IPS DF 6.9 (cell line): ENCODE data around the gene CNTNAP2.

Experiments used
- DNase-seq: peaks from one replicate; pipeline ENCODE4 v3.0.0-alpha.2; 2013; ENCODE audit warnings: low read depth, low spot score
- H3K27ac ChIP-seq: one replicate; pipeline ENCODE4 v1.5.1; 2013; ENCODE audit warnings: low read length, control low read depth
- H3K27me3 ChIP-seq: 2 replicates; pipeline ENCODE4 v1.6.1; 2013; ENCODE audit warnings: mild to moderate bottlenecking, low read length; ENCODE audit not compliant: control insufficient read depth, insufficient read depth
- H3K36me3 ChIP-seq: 2 replicates; pipeline ENCODE4 v1.6.1; 2013; ENCODE audit warnings: low read length; ENCODE audit not compliant: control insufficient read depth, insufficient read depth
- H3K4me1 ChIP-seq: 2 replicates; pipeline ENCODE4 v1.6.1; 2013; ENCODE audit warnings: low read length; ENCODE audit not compliant: control insufficient read depth, insufficient read depth
- H3K4me3 ChIP-seq: 2 replicates; pipeline ENCODE4 v1.5.1; 2013; ENCODE audit warnings: mild to moderate bottlenecking, low read length
- H3K9me3 ChIP-seq: 2 replicates; pipeline ENCODE4 v1.6.1; 2013; ENCODE audit warnings: low read length, inconsistent platforms; ENCODE audit not compliant: control insufficient read depth, insufficient read depth
- WGBS: extraction: QIAGEN DNeasy Blood & Tissue Kit; methylation state at CpG from one replicate; pipeline ENCODE4 v1.1.7; 2013; ENCODE audit warnings: mixed read lengths, missing lambda C conversion rate; ENCODE audit not compliant: insufficient read length, insufficient coverage; 5-methylcytosine and 5-hydroxymethylcytosine counted together

The CNTNAP2 gene

DNA sequence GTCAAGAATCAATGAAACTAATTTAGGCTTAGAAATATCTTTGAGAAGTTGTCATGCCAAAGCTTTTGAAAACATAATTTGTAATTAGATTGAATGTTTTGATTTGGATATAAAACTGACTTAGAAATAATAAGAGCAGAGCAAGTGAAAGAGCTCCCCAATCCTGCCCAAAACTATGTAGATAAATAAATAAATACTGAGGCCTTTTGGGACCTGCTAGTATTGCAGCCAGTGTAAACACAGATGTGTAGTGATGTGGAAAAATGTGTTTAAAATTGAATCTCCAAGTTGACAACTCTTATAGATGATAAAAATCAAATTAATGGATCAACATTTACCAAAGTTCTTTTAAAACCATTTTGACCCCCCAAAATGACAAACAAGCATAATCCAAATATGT, 896.1 kb downstream of the CNTNAP2 start:
- H3K9me3 ChIP-seq = no peaks in the 10 kb centered on the region
- no peaks in the 10 kb centered on the region for H3K36me3 ChIP-seq
- H3K27ac ChIP-seq = no peak overlapping the region
- H3K4me3 ChIP-seq = no peak overlapping the region
- no peaks in the 10 kb centered on the region for H3K4me1 ChIP-seq
- no peak for DNase-seq
- no peaks in the 10 kb centered on the region for H3K27me3 ChIP-seq

DNA sequence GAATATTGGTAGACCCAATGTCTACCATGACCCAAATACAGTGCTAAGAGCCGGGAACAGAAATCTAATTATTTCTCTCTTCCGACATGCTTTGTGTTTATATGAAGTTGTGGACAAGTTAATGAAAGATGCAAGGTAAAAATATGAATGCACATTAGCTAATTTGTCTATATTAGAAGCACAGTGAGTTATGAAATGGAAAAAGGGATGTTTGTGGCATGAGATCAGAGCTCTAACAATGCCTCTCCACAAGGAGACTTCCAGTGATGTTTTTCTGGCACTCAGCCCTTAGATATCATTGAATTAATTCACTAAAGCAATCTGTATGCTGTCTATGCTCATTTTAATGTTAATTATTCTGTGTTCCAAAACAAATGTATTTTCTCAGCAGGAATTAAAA, 897.2 kb downstream of the CNTNAP2 start:
- no CpG with 5 or more reads among the region's 2 CpGs for WGBS
- Histone ChIP-seq H3K9me3 (no peaks in the 10 kb centered on the region), H3K4me1 (no peaks in the 10 kb centered on the region), H3K27me3 (no peaks in the 10 kb centered on the region), H3K36me3 (no peaks in the 10 kb centered on the region), H3K27ac (no peak overlapping the region), H3K4me3 (no peak overlapping the region)
- DNase-seq = no peak

DNA sequence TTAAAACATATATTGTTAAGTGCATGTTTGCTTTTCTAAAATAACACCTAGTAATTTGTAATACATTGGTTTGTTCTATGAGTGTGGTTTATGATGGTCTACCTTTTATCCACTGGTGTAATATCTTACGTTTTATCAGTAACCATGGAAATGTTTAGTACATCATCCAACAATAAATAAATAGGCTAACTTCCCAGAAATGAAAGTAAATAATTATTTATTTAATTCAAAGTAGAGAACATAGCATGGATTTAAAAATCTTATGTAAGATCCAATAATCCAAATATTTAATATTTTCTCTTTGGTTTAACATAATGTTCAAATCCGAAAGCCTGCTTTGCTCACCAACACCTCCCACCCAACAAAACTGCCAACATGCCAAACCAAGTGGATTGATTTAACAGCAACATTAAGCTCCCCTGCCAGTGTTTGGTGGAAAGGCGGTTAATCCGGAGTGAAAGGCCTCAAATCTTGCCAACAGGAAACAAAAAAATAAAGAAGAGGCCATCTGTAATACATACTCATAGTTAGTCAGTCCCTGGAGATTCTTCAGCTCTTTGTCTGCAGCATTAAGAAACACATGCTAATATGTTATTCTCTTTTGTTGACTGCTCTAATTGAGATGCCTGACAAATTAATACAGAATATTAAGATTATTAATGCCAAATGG, 897.8 kb downstream of the CNTNAP2 start:
- Histone ChIP-seq H3K4me3 (no peak overlapping the region), H3K36me3 (no peaks in the 10 kb centered on the region), H3K27me3 (no peaks in the 10 kb centered on the region), H3K9me3 (no peaks in the 10 kb centered on the region), H3K4me1 (no peaks in the 10 kb centered on the region), H3K27ac (no peak overlapping the region)
- WGBS = no CpG with 5 or more reads among the region's 4 CpGs
- no peak for DNase-seq

DNA sequence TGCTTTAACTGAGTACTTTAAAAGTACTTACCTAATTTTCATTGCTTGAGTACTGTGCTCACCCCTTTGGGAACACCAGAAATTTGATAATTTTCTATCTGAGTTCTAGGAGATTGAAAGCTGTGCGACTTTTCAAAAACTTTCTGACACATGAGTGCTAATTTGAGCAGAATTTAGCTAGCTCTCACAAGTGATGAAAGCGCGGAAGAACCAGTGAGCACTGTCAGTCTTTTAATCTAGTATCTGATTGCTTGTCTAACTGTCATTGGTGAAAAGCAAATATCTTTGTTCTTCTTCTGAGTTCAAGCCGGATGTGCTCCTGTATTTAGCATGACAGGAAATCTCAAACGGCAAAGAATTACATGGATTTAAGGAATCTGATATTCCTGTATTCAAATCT, 899.4 kb downstream of the CNTNAP2 start:
- no peak overlapping the region for H3K27ac ChIP-seq
- H3K4me3 ChIP-seq = no peak overlapping the region
- no peaks in the 10 kb centered on the region for H3K9me3 ChIP-seq
- WGBS = no CpG with 5 or more reads among the region's 5 CpGs
- H3K36me3 ChIP-seq = no peaks in the 10 kb centered on the region
- H3K27me3 ChIP-seq = no peaks in the 10 kb centered on the region
- no peaks in the 10 kb centered on the region for H3K4me1 ChIP-seq
- no peak for DNase-seq

DNA sequence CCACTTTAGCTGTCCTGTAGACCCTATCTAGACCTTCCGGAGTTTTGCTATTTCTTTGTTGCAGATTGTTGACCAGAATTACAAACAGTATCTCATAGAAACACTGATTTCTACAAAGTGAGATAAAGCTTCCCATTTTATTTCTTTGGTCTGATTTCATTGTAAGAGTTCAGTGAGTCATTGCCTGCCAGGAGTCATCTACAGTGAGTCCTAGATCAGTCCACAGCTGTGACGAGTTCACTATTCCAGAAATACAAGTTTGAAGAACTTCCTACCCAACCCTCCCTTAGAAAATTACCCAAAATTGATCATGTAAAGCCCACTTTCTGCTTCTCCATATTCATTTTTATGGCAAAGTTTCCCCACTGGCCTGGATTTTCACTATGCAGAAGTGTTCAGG, 905.5 kb downstream of the CNTNAP2 start:
- Histone ChIP-seq H3K9me3 (no peaks in the 10 kb centered on the region), H3K27ac (no peak overlapping the region), H3K36me3 (no peaks in the 10 kb centered on the region), H3K27me3 (no peaks in the 10 kb centered on the region), H3K4me1 (no peaks in the 10 kb centered on the region), H3K4me3 (no peak overlapping the region)
- no peak for DNase-seq
- WGBS = no CpG with 5 or more reads among the region's 2 CpGs

DNA sequence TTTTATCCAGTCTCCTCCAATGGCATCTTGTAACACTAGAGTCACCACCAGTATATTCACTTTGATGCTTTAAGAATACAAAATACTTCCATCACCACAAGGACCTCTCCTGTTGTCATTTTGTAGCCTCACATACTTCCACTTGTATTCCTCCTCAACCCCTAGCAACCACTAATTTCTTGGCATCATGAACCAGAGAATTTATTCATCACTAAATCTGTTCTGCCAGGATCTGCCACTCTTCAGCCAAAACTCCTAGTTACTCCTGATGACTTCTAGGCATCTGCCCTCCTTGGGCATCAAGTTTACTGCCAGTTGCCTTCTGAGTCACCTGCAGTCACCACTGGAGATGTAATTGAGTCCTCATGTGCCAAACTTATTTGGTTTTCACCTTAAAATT, 906.8 kb downstream of the CNTNAP2 start:
- Histone ChIP-seq H3K36me3 (no peaks in the 10 kb centered on the region), H3K27me3 (no peaks in the 10 kb centered on the region), H3K4me3 (no peak overlapping the region), H3K9me3 (no peaks in the 10 kb centered on the region), H3K4me1 (no peaks in the 10 kb centered on the region), H3K27ac (no peak overlapping the region)
- no peak for DNase-seq

DNA sequence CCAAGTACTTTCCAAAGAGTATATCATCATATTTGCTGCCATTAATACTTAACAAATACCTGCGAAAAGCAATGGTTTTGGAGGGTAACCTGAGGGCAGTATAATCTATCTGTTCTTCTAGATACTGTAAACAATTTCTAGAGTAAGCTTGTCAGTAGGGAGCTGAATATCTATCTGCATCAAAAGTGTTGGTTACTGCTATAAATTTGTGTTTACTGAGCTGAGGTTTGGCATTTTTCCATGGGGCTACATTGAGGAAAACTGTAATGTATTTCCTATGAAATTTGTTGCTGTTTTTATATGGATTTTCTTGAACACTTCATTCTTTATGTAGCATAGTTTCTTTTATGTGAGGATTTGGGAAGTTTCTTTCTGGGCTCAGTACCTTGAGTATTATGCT, 913.4 kb downstream of the CNTNAP2 start:
- no peak for DNase-seq
- no CpG with 5 or more reads among the region's 1 CpG for WGBS
- Histone ChIP-seq H3K4me3 (no peak overlapping the region), H3K9me3 (no peaks in the 10 kb centered on the region), H3K36me3 (no peaks in the 10 kb centered on the region), H3K4me1 (no peaks in the 10 kb centered on the region), H3K27ac (no peak overlapping the region), H3K27me3 (no peaks in the 10 kb centered on the region)

DNA sequence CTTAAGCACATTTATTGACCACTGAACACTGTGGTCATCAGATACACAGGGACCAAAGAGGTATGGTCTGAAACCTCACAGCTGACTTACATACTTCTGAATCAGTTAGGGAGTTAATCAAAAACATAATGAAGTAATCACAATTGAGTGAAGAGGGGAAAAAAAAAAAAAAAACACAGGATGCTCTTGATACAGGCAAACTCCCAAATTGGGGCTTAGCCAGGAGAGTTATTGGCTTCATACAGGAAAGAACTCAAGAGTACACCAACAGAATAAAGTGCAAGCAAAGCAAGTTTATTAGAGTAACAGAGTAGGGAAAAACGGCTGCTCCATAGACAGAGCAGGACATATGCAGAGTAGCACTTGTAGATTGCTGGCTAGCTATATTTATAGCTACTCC, 917.0 kb downstream of the CNTNAP2 start:
- no peaks in the 10 kb centered on the region for H3K9me3 ChIP-seq
- WGBS = no CpG with 5 or more reads among the region's 1 CpG
- H3K4me1 ChIP-seq = no peaks in the 10 kb centered on the region
- H3K27me3 ChIP-seq = no peaks in the 10 kb centered on the region
- H3K36me3 ChIP-seq = no peaks in the 10 kb centered on the region
- no peak for DNase-seq
- no peak overlapping the region for H3K27ac ChIP-seq
- no peak overlapping the region for H3K4me3 ChIP-seq

DNA sequence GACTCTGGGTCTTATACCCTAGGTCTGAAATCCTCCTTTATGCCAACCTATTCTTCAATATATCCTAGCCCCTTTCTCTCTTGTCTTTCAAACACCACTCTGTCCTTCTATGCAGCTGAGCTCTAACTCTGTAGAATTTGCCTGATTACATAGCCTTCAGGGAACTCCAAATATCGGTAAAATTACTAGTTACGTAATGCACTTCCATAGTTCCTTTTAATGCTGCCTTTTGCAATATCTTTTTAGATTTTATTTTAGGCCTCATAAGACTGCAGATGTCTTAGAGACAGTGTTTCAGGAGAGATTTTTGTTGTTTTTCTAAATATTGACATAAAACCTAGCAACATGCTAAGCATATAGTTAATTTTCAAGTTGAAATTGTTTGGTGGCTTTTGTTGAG, 924.8 kb downstream of the CNTNAP2 start:
- H3K27me3 ChIP-seq = no peaks in the 10 kb centered on the region
- H3K4me3 ChIP-seq = no peak overlapping the region
- no peak for DNase-seq
- no peaks in the 10 kb centered on the region for H3K36me3 ChIP-seq
- H3K9me3 ChIP-seq = no peaks in the 10 kb centered on the region
- no CpG with 5 or more reads among the region's 2 CpGs for WGBS
- H3K27ac ChIP-seq = no peak overlapping the region
- H3K4me1 ChIP-seq = no peaks in the 10 kb centered on the region

DNA sequence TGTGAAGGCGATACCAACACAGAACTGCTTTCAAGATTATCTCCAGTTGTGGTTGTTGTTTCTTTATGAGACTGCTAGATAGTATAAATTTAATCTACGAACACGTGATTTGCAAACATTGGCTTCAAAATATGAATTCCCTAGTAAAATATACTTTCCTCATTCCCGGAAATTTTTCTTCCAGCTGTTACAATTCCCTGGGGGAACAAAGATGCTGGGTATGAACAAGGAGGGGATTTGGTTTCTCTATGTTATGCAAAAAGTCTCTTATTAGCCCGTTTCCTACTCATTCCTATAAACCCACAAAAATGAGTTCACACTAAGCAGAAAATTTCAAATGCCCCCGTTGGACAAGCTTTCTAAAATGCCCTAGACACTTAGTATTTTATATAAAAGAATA, 928.3 kb downstream of the CNTNAP2 start:
- Histone ChIP-seq H3K36me3 (no peaks in the 10 kb centered on the region), H3K4me1 (no peaks in the 10 kb centered on the region), H3K9me3 (no peaks in the 10 kb centered on the region), H3K27ac (no peak overlapping the region), H3K27me3 (no peaks in the 10 kb centered on the region), H3K4me3 (no peak overlapping the region)
- WGBS = no CpG with 5 or more reads among the region's 6 CpGs
- no peak for DNase-seq

DNA sequence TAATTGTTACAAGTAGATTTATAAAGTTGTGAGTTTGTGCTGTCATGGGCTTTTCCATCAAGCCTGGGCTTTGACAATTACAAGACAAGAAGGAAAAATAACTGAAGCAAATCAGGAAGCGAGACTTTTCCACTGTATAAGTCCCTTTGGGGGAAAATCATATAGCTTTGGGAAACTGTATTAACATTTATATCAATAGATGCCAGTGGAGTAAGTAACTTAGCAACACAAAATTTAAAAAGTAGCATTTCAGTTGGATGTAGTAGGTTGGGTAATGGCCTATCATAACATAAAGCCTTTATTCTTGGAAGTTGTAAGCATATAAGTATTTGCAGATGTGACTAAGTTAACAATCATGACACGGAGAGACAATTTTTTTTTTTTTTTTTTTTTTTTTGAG, 931.1 kb downstream of the CNTNAP2 start:
- H3K9me3 ChIP-seq = no peaks in the 10 kb centered on the region
- no peaks in the 10 kb centered on the region for H3K4me1 ChIP-seq
- H3K27me3 ChIP-seq = no peaks in the 10 kb centered on the region
- no peak overlapping the region for H3K27ac ChIP-seq
- no CpG with 5 or more reads among the region's 2 CpGs for WGBS
- no peak overlapping the region for H3K4me3 ChIP-seq
- no peaks in the 10 kb centered on the region for H3K36me3 ChIP-seq
- no peak for DNase-seq
